Measurements from ENCODE around the gene DNM2.

- TF ChIP-seq CTCF (IDR thresholded peaks at IDR 0.05) (no peak), POLR2A (IDR thresholded peaks at IDR 0.05) (no peak), EP300 (IDR thresholded peaks at IDR 0.05) (no peak), POLR2AphosphoS5 (IDR thresholded peaks at IDR 0.05) (no peak)
These were observed 43.8 kb downstream of the DNM2 start for GRCh38 chr19:10761443-10762250.

Data from suprapubic skin (tissue), 4 donors.